NCI-H2171 (cell line): ENCODE data around the gene ONECUT3.
"Not testable (repeated sequence)": the region's sequence is repeated elsewhere in the genome, so short reads cannot be mapped to it uniquely, and the experiment has no call there.

Source experiments
- DNase-seq: peaks from one replicate; lab custom pipeline; 2025; lab: John Stamatoyannopoulos, UW

Gene ONECUT3

GRCh38 chr19:1755467-1756171, 2.3 kb downstream of the ONECUT3 start:
- DNase-seq: no peak

DNA sequence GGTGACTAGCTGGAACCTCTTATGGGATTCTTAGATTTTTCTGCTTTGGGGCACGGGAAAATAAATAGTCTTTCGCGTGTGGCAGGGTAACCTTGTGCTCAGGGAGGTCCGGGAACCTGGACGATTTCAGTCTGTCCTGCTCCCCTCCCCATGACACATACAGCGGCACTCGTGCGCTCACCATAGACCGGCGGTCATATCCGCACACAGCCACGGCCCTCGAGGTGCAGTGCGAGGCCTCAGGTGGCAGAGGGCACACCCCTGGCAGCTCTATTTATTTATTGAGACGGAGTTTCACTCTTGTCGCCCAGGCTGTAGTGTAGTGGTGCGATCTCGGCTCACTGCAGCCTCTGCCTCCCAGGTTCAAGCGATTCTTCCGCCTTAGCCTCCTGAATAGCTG, 3.0 kb downstream of the ONECUT3 start:
- DNase-seq: no peak

- DNase-seq: no peak
These were observed 3.6 kb downstream of the ONECUT3 start for GRCh38 chr19:1756705-1757465.

DNA sequence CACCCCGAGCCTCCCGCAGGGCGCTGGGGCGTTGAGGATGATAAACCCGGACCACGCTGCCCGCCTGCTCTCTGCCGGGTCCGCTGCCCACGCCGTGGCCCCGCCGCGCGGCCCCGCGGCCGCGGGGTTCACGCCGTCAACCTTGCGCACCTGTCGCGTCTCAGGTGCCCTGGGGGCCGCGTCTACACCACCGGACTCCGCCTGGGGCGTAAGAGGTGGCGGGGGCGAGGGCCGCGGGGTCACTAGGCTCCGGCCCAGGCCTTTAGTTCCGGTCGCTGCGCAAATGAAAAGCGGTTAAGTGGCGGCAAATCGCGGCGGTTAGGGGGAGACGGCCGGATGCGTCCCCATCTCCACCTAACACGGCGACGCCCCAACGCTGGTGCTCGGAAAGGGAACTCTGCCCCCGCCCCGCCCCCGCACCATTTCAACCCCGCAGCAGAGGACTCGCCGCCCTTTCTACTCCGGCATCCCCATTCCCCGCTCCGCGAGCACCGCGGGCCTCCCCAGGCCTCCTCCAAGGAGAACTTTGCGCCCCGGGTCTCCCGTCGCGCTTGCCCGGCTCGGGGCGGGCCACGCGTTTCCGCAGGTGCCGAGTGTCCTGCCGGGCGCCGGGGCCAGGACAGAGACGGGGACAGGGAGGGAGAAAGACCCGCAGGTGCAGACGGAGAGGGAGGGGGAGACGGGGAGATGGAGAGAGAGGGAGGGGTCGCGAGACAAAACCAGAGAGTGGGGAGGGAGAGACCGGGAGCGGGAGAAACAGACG, 4.3 kb downstream of the ONECUT3 start:
- no peak for DNase-seq

GRCh38 chr19:1758231-1758577, 4.9 kb downstream of the ONECUT3 start:
- no peak for DNase-seq

DNA sequence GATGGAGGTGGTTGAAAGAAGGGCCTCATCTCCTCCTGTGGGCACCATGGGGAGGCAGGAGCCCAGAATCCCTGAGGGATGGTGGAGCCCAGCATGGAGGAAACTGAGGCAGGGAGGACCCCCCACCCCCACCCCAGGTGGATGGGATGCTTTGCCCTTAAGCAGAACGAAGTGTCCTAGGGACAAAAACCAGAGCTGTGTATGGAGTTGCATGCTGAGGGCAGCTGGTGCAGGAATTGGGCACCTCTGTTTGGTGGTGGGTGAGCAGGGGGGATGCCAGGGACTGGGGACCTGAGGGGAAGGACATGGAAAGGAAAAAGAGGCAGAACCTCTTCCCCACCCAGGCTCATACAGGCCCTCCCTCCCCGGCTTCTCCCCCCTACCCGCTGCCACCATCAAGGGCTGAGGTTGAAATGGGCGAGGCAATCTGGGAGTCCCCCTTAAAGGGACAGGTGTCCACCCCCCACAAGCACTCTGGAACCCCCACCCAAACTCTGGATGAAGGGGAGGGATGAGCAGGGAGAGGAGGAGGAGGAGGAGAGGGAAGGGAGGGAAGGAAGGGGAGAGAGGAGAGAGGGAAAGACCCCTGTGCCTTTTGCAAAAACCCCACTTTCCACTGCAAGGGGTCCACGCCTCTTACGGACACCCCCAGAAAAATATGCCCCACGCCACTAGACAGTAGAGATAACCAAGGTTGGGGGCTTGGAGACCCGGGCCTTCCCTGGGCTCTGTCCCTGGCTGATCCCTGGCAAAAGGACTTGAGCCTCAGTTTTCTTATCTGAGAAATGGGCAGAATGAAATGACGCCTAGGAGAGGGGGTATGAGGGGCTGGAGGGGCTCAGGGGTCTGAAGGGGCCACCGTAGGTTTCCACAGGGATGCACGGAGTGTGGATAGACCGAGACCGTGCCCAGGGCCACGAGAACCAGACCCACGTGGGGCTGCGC, 5.9 kb downstream of the ONECUT3 start:
- no peak for DNase-seq

- DNase-seq: no peak
These were observed 6.7 kb downstream of the ONECUT3 start for GRCh38 chr19:1760020-1760419.

DNA sequence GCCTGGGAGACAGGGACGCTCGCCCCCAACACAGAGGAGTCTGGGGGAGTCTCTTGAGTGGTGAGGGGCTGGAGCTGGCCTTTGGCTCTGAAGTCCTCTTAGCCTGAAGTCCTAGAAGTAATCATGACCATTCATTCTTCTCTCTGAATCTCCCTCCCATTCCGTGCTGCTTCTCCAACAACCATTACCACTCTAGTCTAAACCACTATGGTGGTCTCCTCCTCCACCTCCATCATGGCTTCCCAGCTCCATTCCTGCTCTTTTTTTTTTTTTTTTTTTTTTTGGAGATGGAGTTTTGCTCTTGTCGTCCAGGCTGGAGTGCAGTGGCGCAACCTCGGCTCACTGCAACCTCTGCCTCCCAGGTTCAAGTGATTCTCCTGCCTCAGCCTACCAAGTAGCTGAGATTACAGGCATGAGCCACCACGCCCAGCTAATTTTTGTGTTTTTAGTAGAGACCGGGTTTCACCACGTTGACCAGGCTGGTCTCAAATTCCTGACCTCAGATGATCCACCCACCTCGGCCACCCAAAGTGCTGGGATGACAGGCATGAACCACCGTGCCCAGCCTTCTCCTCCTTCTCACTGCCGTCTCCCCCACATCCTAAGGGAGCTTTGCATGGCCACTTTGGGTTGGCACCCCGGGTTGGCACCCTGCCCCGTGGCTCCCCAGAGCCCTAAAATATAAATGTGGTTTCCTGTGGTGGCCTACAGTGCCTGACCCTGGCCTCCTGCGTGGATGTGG, 7.7 kb downstream of the ONECUT3 start:
- DNase-seq: not testable (repeated sequence)

- DNase-seq: no peak
These were observed 8.4 kb downstream of the ONECUT3 start for GRCh38 chr19:1761528-1762242.

GRCh38 chr19:1762243-1763117, 9.2 kb downstream of the ONECUT3 start:
- no peak for DNase-seq

- no peak for DNase-seq
These were observed 10.6 kb downstream of the ONECUT3 start for GRCh38 chr19:1763648-1764639.

- DNase-seq: no peak
These were observed 11.4 kb downstream of the ONECUT3 start for GRCh38 chr19:1764729-1765128.

- no peak for DNase-seq
These were observed 12.1 kb downstream of the ONECUT3 start for GRCh38 chr19:1765232-1765903.

DNA sequence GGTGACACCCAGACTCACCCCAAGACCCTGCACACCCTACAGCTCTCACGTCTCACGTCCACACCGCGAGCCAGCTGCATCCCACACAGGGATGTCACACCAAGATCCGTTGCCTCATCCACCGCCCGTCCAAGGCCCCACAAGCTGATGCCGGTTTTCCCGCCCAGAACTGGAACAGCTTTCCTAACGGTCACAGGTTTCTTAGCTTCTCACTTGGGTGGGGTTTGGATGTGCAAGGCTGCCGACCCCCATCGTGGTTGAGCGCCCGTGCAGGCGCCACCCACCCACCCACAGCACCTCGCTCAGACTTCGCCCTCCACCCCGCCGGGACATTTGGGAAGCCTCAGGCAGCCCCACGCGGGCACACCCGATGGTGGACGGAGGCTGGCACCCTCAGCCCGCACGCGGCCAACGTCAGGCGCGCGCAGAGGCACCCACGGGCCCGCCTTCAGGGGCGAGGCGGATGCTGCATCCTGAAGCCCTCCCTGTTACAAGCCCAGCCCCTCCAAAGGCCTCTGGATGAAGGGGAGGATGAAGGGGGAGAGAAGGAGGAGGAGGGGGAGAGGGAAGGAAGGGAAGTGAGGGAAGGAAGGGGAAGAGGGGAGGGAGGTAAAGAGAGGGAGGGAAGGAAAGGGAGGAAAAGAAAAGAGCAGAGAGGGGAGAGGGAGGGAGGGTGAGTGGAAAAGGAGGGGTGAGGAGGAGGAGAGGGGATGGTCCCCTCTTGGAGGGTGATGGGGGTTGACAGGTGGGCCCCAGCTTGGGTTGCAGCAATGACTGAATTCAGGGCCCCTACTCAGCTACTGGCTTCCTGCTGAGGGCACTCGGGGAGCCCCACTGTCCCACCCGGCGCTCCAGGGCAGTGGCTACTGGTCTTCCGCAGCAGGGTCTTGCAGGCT, 12.8 kb downstream of the ONECUT3 start:
- no peak for DNase-seq

DNA sequence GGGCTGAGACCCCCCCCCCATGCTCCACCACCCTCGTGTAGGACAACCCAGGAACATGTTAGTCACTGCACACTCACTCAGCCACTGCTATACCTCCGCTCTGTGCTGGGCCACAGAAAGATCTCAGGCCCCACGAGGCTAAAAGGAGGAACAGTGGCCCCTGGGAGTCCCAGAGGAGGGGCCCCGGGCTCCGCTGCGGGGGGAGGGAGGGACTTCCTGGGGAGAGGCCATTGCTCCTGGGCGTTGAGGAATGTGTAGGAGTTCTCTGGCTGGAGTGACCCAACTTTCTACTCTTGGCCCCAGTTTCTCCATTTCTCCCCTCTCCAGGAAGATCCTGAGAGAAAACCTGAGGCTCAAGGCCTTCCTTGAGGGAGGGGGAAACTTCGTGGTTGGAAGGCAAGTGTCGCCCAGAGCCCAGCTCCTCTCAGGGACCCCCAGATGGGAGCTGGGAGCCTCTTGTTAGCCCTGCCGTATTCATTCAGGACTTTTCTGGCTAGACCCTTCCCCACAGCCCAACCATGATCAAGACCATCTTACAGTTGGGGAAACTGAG, 13.6 kb downstream of the ONECUT3 start:
- DNase-seq: no peak

DNA sequence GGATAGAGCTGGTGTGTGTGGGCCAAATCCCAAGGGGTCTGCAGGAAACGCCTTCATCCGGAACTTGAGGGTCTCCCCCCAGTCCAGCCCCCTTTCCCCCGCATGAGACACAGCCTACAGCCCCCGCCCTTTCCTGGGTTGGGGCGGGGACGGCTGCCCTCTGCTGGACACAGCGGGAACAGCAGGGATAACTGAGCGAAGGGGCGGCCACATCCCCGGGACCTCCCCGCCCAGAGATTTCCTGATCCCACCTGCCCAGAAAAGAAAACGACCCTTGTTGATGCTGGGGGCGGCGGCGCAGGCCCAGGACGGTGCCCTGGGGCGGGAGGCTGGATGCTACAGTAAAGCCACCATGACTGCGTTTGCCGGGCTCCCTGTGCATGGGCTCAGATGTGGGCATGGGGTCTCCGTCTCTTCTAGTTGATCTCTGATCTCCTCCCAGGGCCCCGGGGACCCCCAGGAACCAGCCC, 14.2 kb downstream of the ONECUT3 start:
- no peak for DNase-seq
